PC-3 (cell line): Measurements from ENCODE around the gene C1orf115. TPM values are rescaled to one million over a fixed set of nuclear protein-coding genes. Genes with fewer than 3 reads are reported as not detected.

Experiments used
- ATAC-seq: fragments of 200-7000 bp; cut with Tn5 transposase; 2 replicates; pipeline ENCODE4 v1.9.1; 2020; ENCODE audit warnings: mild to moderate bottlenecking, moderate library complexity
- BruUV-seq: library from RNA; stranded (reverse); fragments of 400-500 nt; replicated peaks from 2 replicates; lab custom pipeline; 2021; lab: Mats Ljungman, UMichigan
- CTCF ChIA-PET: fragments of 300-600 bp; sonication (Branson Sonifier 250); formaldehyde crosslinking; loops from one replicate; lab custom pipeline; 2022; ENCODE audit warnings: antibody characterized with exemption; lab: Charles Lee
- POLR2A ChIA-PET: fragments of 300-600 bp; sonication (Branson Sonifier 250); formaldehyde crosslinking; loops from one replicate; lab custom pipeline; 2022; ENCODE audit warnings: antibody characterized with exemption; ENCODE audit not compliant: unreplicated experiment; lab: Charles Lee
- DNase-seq: peaks from one replicate; pipeline ENCODE4 v3.0.0-alpha.2; 2015
- H2AFZ ChIP-seq: fragments of 300-600 bp; sonication (generic); 2 replicates; pipeline ENCODE4 v1.6.0; 2016; ENCODE audit warnings: antibody characterized with exemption, low read length
- H3F3A ChIP-seq: fragments of 300-600 bp; sonication (generic); one replicate; pipeline ENCODE4 v1.6.0; 2017; ENCODE audit warnings: antibody characterized with exemption, low read length, control low read depth, mild to moderate bottlenecking; ENCODE audit not compliant: unreplicated experiment
- H3K27ac ChIP-seq: fragments of 300-600 bp; sonication (generic); 2 replicates; pipeline ENCODE4 v1.5.1; 2016; ENCODE audit warnings: mild to moderate bottlenecking, low read length
- H3K27me3 ChIP-seq: fragments of 300-600 bp; sonication (generic); 2 replicates; pipeline ENCODE4 v1.6.1; 2016; ENCODE audit warnings: low read length, mixed read lengths
- H3K36me3 ChIP-seq: fragments of 300-600 bp; sonication (generic); 2 replicates; pipeline ENCODE4 v1.6.1; 2016; ENCODE audit warnings: low read depth, mixed run types, low read length, mixed read lengths
- H3K4me1 ChIP-seq: fragments of 300-600 bp; sonication (generic); 2 replicates; pipeline ENCODE4 v1.5.1; 2016; ENCODE audit warnings: low read length; ENCODE audit not compliant: insufficient read depth
- H3K4me2 ChIP-seq: fragments of 300-600 bp; sonication (generic); 2 replicates; pipeline ENCODE4 v1.6.0; 2016; ENCODE audit warnings: low read length
- H3K4me3 ChIP-seq: fragments of 300-600 bp; sonication (generic); 2 replicates; pipeline ENCODE4 v1.5.1; 2016; ENCODE audit warnings: mild to moderate bottlenecking, low read length, mixed read lengths
- H3K79me2 ChIP-seq: fragments of 300-600 bp; sonication (generic); 2 replicates; pipeline ENCODE4 v1.6.1; 2017; ENCODE audit warnings: low read length, mixed read lengths
- H3K9ac ChIP-seq: fragments of 300-600 bp; sonication (generic); 2 replicates; pipeline ENCODE4 v1.6.0; 2016; ENCODE audit warnings: mild to moderate bottlenecking, low read length
- H3K9me2 ChIP-seq: fragments of 300-600 bp; sonication (generic); replicated peaks from 2 replicates; pipeline ENCODE4 v1.6.1; 2016; ENCODE audit warnings: mixed run types, low read length, mixed read lengths
- H3K9me3 ChIP-seq: fragments of 300-600 bp; sonication (generic); 2 replicates; pipeline ENCODE4 v1.6.1; 2016; ENCODE audit warnings: low read length, mixed read lengths
- H4K20me1 ChIP-seq: fragments of 300-600 bp; sonication (generic); 2 replicates; pipeline ENCODE4 v1.6.1; 2016; ENCODE audit warnings: low read length, mixed read lengths
- EZH2 ChIP-seq: fragments of 300-600 bp; sonication (generic); IDR thresholded peaks from one replicate; pipeline ENCODE4 v1.6.1; 2017; ENCODE audit warnings: antibody characterized with exemption, mild to moderate bottlenecking, low read length; ENCODE audit not compliant: unreplicated experiment
- EZH2phosphoT487 ChIP-seq: fragments of 300-600 bp; sonication (generic); IDR thresholded peaks from 2 replicates; pipeline ENCODE4 v1.6.1; 2018; ENCODE audit warnings: mild to moderate bottlenecking, antibody characterized with exemption, low read length, borderline replicate concordance
- intact Hi-C: fragments of 100-400 bp; cut with micrococcal nuclease; formaldehyde crosslinking; loops from 2 replicates; pipeline ENCODE4 v1.9.0; 2023
- total RNA-seq: library from RNA; depleted of rRNA; stranded (reverse); fragments of >200 nt; gene quantifications from 2 replicates; pipeline ENCODE4 v1.2.3, GENCODE V29; 2014; rRNA removed
- TF ChIP-seq, protein P1 (sequence below): fragments of 300-600 bp; sonication (generic); conservative IDR thresholded peaks from 2 replicates; pipeline ENCODE4 v1.5.1; 2017; ENCODE audit warnings: antibody characterized with exemption, low read depth, mild to moderate bottlenecking, low read length

Gene C1orf115
- total RNA-seq, 1 experiment from 2014 or later = 5.9 TPM

DNA sequence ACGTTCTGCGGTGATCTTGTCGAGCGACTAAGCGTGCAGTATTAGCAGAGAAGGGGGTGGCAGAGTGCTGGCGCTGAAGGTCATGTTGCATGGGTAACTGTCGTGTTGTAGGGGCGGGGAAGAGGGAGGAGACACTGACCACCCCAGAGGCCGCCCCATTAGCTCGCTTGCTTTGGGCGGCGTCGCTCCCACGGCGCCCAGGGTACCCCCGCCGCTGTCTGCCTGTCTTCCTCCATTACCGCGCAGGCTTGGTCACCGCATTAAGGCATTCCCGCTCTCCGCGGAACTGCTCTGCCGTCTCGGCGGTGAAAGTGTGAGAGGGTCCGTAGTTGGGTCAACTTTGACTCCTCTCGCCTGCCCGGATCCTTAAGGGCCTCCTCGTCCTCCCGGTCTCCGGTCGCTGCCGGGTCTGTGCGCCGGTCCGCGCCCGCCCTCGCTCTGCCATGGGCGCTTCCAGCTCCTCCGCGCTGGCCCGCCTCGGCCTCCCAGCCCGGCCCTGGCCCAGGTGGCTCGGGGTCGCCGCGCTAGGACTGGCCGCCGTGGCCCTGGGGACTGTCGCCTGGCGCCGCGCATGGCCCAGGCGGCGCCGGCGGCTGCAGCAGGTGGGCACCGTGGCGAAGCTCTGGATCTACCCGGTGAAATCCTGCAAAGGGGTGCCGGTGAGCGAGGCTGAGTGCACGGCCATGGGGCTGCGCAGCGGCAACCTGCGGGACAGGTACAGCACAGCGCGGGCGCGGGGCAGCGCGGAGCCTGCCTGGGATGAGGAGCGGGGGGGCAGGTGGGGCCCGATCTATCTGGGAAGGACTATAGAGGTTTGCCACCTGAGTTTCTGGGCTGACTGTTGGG lies 58.1 kb downstream of the C1orf115 start, which contains the start of gene MTARC2:
MTARC2 (plus strand) TSS at position 234 of the 846 bp plus-strand sequence; CDS start at position 444, 210 bp downstream.
- Histone ChIP-seq H2AFZ (peak within 1 kb of the TSS; percentile 89), H4K20me1 (peaks cover 15% of the 10 kb centered on the region; the same call in 1 of the 2 replicates), H3K27me3 (no peaks in the 10 kb centered on the region), H3K9me3 (no peaks in the 10 kb centered on the region), H3K4me2 (peak within 1 kb of the TSS; percentile 83), H3K9ac (peak within 1 kb of the TSS; percentile 76), H3K27ac (peak within 1 kb of the TSS; percentile 17), H3K4me1 (peaks cover 34% of the 10 kb centered on the region), H3F3A (no peaks in the 10 kb centered on the region), H3K79me2 (peaks cover 46% of the 10 kb centered on the region), H3K9me2 (no peaks in the 10 kb centered on the region), H3K4me3 (peak within 1 kb of the TSS; percentile 88), H3K36me3 (no peaks in the 10 kb centered on the region)
- POLR2A ChIA-PET = interaction anchor here (0.6 to 1.3 kb wide), 4 partner anchors 15 to 1817 kb away, joined by 3 to 17 read pairs (median 4); no protein-coding TSS in a partner anchor
- no TSS peak for BruUV-seq
- DNase-seq = peak; percentile 85
- ATAC-seq = peak; percentile 93
- TF ChIP-seq, protein P1, sequence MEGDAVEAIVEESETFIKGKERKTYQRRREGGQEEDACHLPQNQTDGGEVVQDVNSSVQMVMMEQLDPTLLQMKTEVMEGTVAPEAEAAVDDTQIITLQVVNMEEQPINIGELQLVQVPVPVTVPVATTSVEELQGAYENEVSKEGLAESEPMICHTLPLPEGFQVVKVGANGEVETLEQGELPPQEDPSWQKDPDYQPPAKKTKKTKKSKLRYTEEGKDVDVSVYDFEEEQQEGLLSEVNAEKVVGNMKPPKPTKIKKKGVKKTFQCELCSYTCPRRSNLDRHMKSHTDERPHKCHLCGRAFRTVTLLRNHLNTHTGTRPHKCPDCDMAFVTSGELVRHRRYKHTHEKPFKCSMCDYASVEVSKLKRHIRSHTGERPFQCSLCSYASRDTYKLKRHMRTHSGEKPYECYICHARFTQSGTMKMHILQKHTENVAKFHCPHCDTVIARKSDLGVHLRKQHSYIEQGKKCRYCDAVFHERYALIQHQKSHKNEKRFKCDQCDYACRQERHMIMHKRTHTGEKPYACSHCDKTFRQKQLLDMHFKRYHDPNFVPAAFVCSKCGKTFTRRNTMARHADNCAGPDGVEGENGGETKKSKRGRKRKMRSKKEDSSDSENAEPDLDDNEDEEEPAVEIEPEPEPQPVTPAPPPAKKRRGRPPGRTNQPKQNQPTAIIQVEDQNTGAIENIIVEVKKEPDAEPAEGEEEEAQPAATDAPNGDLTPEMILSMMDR = no peak
- TF ChIP-seq EZH2phosphoT487 = no peak
- no peak for TF ChIP-seq EZH2
- intact Hi-C loops = loop anchor here (1.0 to 5.0 kb wide), 3 partner anchors 14 to 476 kb away; partner anchors contain the start of genes MTARC1 and RAB3GAP2
- CTCF ChIA-PET = interaction anchor here (0.6 to 1.7 kb wide), 3 partner anchors 15 to 467 kb away, joined by 5 to 25 read pairs (median 11); no protein-coding TSS in a partner anchor

Other genes with a start within 250 kb of the C1orf115 start
- 0.40 and 1.5 TPM in 2 replicates for gene MARK1, start 162.2 kb upstream of the C1orf115 start, total RNA-seq
- 13.3 and 17.7 TPM in 2 replicates for gene MTARC2, start 58.0 kb downstream of the C1orf115 start, total RNA-seq
- 48.5 and 50.2 TPM in 2 replicates for gene MTARC1, start 96.5 kb downstream of the C1orf115 start, total RNA-seq
- 4.0 and 8.1 TPM in 2 replicates for gene HLX, start 189.1 kb downstream of the C1orf115 start, total RNA-seq